ENCODE data around the gene SLC38A3. TPM values are rescaled to one million over a fixed set of nuclear protein-coding genes. Genes with fewer than 3 reads are reported as not detected.

Gene SLC38A3
- total RNA-seq, 4 donors from 2014 or later, result not detected

DNA sequence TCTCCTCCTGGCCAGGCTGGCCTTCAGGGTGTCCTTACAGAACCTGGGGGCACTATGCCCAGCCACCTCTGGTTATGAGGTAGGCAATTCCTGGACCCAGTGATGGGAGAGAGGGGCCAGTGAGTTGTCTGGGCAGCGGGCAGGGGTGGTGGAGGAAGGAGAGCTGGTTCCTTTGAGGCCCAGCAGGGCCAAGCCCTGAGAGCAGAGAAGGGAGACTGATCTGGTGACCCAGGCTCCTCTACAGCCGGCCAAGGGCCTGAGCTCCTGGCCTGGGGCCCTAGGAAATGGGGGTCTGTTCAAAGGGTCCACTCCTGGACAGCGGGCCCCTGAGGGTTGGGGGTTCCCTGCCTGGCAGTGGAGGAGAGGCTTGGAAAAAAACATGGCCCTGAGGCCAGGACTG, 7.9 kb downstream of the SLC38A3 start:
- H3K4me1 ChIP-seq, result peaks cover 0 to 11% (median 0%) of the 10 kb centered on the region in 3 donors
- intact Hi-C loops (cut with DNase I), result no loop called here
- TF ChIP-seq, protein P1, sequence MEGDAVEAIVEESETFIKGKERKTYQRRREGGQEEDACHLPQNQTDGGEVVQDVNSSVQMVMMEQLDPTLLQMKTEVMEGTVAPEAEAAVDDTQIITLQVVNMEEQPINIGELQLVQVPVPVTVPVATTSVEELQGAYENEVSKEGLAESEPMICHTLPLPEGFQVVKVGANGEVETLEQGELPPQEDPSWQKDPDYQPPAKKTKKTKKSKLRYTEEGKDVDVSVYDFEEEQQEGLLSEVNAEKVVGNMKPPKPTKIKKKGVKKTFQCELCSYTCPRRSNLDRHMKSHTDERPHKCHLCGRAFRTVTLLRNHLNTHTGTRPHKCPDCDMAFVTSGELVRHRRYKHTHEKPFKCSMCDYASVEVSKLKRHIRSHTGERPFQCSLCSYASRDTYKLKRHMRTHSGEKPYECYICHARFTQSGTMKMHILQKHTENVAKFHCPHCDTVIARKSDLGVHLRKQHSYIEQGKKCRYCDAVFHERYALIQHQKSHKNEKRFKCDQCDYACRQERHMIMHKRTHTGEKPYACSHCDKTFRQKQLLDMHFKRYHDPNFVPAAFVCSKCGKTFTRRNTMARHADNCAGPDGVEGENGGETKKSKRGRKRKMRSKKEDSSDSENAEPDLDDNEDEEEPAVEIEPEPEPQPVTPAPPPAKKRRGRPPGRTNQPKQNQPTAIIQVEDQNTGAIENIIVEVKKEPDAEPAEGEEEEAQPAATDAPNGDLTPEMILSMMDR (IDR thresholded peaks at IDR 0.05), result no peak
- TF ChIP-seq POLR2A (IDR thresholded peaks at IDR 0.05), result no peak
- H3K4me3 ChIP-seq, result no peak overlapping the region
- WGBS, 2 donors, result 89 to 92% methylated on average over 2 to 3 of the region's 3 CpGs
- DNase-seq, result no peak
- peaks cover 0 to 6% (median 0%) of the 10 kb centered on the region in 4 donors for H3K27me3 ChIP-seq
- no peaks in the 10 kb centered on the region for H3K9me3 ChIP-seq
- no peak overlapping the region for H3K27ac ChIP-seq
- no peaks in the 10 kb centered on the region for H3K36me3 ChIP-seq

- Histone ChIP-seq H3K4me3 (no peak overlapping the region), H3K9me3 (no peaks in the 10 kb centered on the region), H3K4me1 (peaks cover 0 to 11% (median 0%) of the 10 kb centered on the region in 3 donors), H3K27ac (no peak overlapping the region), H3K36me3 (no peaks in the 10 kb centered on the region), H3K27me3 (peaks cover 0 to 6% (median 0%) of the 10 kb centered on the region in 4 donors)
- WGBS, 2 donors, result no CpG with 5 or more reads among the region's 12 CpGs
- intact Hi-C loops (cut with DNase I), result no loop called here
- DNase-seq, result no peak
- TF ChIP-seq, protein P1 (IDR thresholded peaks at IDR 0.05), result no peak
These were observed 8.3 kb downstream of the SLC38A3 start for GRCh38 chr3:50213373-50213772.

GRCh38 chr3:50214824-50215223, 9.8 kb downstream of the SLC38A3 start:
- H3K27me3 ChIP-seq, result peaks cover 0 to 6% (median 0%) of the 10 kb centered on the region in 4 donors
- intact Hi-C loops (cut with DNase I), result no loop called here
- H3K27ac ChIP-seq, result no peak overlapping the region
- 65 to 75% methylated on average over 7 to 9 of the region's 10 CpGs for WGBS, 2 donors
- no peaks in the 10 kb centered on the region for H3K36me3 ChIP-seq
- no peaks in the 10 kb centered on the region for H3K9me3 ChIP-seq
- H3K4me3 ChIP-seq, result no peak overlapping the region
- no peak for DNase-seq
- peaks cover 0 to 11% (median 0%) of the 10 kb centered on the region in 3 donors for H3K4me1 ChIP-seq
- TF ChIP-seq, protein P1 (IDR thresholded peaks at IDR 0.05), result no peak
- TF ChIP-seq POLR2A (IDR thresholded peaks at IDR 0.05), result no peak

- H3K9me3 ChIP-seq, result no peaks in the 10 kb centered on the region
- no CpG with 5 or more reads among the region's 9 CpGs for WGBS, 2 donors
- DNase-seq, result no peak
- TF ChIP-seq, protein P1 (IDR thresholded peaks at IDR 0.05), result no peak
- no peak for TF ChIP-seq POLR2A (IDR thresholded peaks at IDR 0.05)
- H3K27ac ChIP-seq, result no peak overlapping the region
- no peaks in the 10 kb centered on the region for H3K36me3 ChIP-seq
- peaks cover 0 to 11% (median 0%) of the 10 kb centered on the region in 3 donors for H3K4me1 ChIP-seq
- no peak overlapping the region for H3K4me3 ChIP-seq
- intact Hi-C loops (cut with DNase I), result no loop called here
- peaks cover 0 to 6% (median 0%) of the 10 kb centered on the region in 4 donors for H3K27me3 ChIP-seq
These were observed 10.5 kb downstream of the SLC38A3 start for GRCh38 chr3:50215529-50215928.

GRCh38 chr3:50217681-50218080, 12.6 kb downstream of the SLC38A3 start:
- TF ChIP-seq, protein P1 (IDR thresholded peaks at IDR 0.05), result no peak
- no peak for TF ChIP-seq POLR2A (IDR thresholded peaks at IDR 0.05)
- Histone ChIP-seq H3K9me3 (no peaks in the 10 kb centered on the region), H3K36me3 (no peaks in the 10 kb centered on the region), H3K4me3 (no peak overlapping the region), H3K27ac (no peak overlapping the region), H3K27me3 (no peaks in the 10 kb centered on the region), H3K4me1 (peaks cover 0 to 11% (median 3%) of the 10 kb centered on the region in 3 donors)
- 25 to 31% methylated on average over 3 of the region's 10 CpGs for WGBS, 2 donors
- intact Hi-C loops (cut with DNase I), result no loop called here
- no peak for DNase-seq

Measured in esophagus squamous epithelium (tissue), 5 donors.